ENCODE measurements around the gene SMIM10L1.

The SMIM10L1 gene

GRCh38 chr12:11171145-11171968, at the start of gene SMIM10L1:
Gene SMIM10L1 (plus strand): TSS chr12:11171194. CDS start chr12:11171357, 163 bp downstream.
- DNase-seq (ENCODE audit: low read depth), result peak; percentile 89

- no peak for DNase-seq (ENCODE audit: low read depth)
Measured at GRCh38 chr12:11130382-11130781, 40.6 kb upstream of the SMIM10L1 start.

- no peak for DNase-seq (ENCODE audit: low read depth)
Measured at GRCh38 chr12:11130999-11131398, 40.0 kb upstream of the SMIM10L1 start.

- no peak for DNase-seq (ENCODE audit: low read depth)
Measured at GRCh38 chr12:11133162-11133561, 37.8 kb upstream of the SMIM10L1 start.

- no peak for DNase-seq (ENCODE audit: low read depth)
Measured at GRCh38 chr12:11133816-11134215, 37.2 kb upstream of the SMIM10L1 start.

GRCh38 chr12:11134305-11134704, 36.7 kb upstream of the SMIM10L1 start, which contains the start of gene TAS2R30:
Gene TAS2R30 (minus strand): TSS chr12:11134644. CDS start chr12:11134244, 400 bp downstream.
- no peak for DNase-seq (ENCODE audit: low read depth)

GRCh38 chr12:11136075-11136474, 34.9 kb upstream of the SMIM10L1 start:
- no peak for DNase-seq (ENCODE audit: low read depth)

- DNase-seq (ENCODE audit: low read depth), result no peak
Measured at GRCh38 chr12:11143352-11143751, 27.6 kb upstream of the SMIM10L1 start.

GRCh38 chr12:11144297-11144696, 26.7 kb upstream of the SMIM10L1 start:
- DNase-seq (ENCODE audit: low read depth), result no peak

GRCh38 chr12:11147420-11147819, 23.6 kb upstream of the SMIM10L1 start:
- no peak for DNase-seq (ENCODE audit: low read depth)

GRCh38 chr12:11150832-11151231, 20.2 kb upstream of the SMIM10L1 start:
- DNase-seq (ENCODE audit: low read depth), result no peak

- no peak for DNase-seq (ENCODE audit: low read depth)
Measured at GRCh38 chr12:11152725-11153124, 18.3 kb upstream of the SMIM10L1 start.

- DNase-seq (ENCODE audit: low read depth), result no peak
Measured at GRCh38 chr12:11154400-11154925, 16.5 kb upstream of the SMIM10L1 start.

- DNase-seq (ENCODE audit: low read depth), result no peak
Measured at GRCh38 chr12:11158885-11159444, 12.0 kb upstream of the SMIM10L1 start.

- DNase-seq (ENCODE audit: low read depth), result no peak
Measured at GRCh38 chr12:11162502-11162901, 8.5 kb upstream of the SMIM10L1 start.

- DNase-seq (ENCODE audit: low read depth), result no peak
Measured at GRCh38 chr12:11164384-11164783, 6.6 kb upstream of the SMIM10L1 start.

- no peak for DNase-seq (ENCODE audit: low read depth)
Measured at GRCh38 chr12:11166300-11166699, 4.7 kb upstream of the SMIM10L1 start.

GRCh38 chr12:11170810-11171144, 217 bp upstream of the SMIM10L1 start:
- no peak for DNase-seq (ENCODE audit: low read depth)

- DNase-seq (ENCODE audit: low read depth), result peak; percentile 6
Measured at GRCh38 chr12:11171969-11172675, 1.1 kb downstream of the SMIM10L1 start.

- no peak for DNase-seq (ENCODE audit: low read depth)
Measured at GRCh38 chr12:11174022-11174421, 3.0 kb downstream of the SMIM10L1 start.

GRCh38 chr12:11178250-11178649, 7.3 kb downstream of the SMIM10L1 start:
- no peak for DNase-seq (ENCODE audit: low read depth)

- no peak for DNase-seq (ENCODE audit: low read depth)
Measured at GRCh38 chr12:11182529-11182928, 11.5 kb downstream of the SMIM10L1 start.

- DNase-seq (ENCODE audit: low read depth), result no peak
Measured at GRCh38 chr12:11183011-11183410, 12.0 kb downstream of the SMIM10L1 start.

All from GM04504 (cell line).